ENCODE measurements around the gene CROCC. TPM values are rescaled to one million over a fixed set of nuclear protein-coding genes. Genes with fewer than 3 reads are reported as not detected.
"Not testable (repeated sequence)": the region's sequence is repeated elsewhere in the genome, so short reads cannot be mapped to it uniquely, and the experiment has no call there.

CROCC gene
- total and polyA plus RNA-seq, 2 experiments from 2014 or later = 15.1 to 106 TPM

DNA sequence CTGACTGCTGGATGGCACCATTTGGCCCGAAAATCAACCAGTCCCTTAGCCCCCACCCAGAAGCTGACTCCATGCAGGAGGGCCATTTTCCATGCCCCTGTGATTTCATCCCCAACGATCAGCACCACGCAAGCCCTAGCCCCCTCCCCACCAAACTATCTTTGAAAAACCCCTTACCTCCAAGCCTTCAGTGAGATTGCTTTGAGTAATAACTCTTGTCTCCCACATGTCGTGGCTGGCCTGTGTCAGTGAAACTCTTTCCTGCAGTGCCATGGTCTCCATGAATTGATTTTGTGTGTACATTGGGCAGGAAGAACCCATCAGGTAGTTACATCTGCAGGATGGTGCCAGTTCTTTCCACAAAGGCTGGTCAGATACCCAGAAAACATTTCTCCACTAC, 27.9 kb upstream of the CROCC start:
- H4K20me1 ChIP-seq (replicated peaks; ENCODE audit: insufficient read depth); H3K27ac ChIP-seq (ENCODE audit: low read depth); H3K36me3 Mint-ChIP-seq (ENCODE audit: low read depth); H2AFZ ChIP-seq; H3K9me3 Mint-ChIP-seq; ATAC-seq; H3K27ac Mint-ChIP-seq; DNase-seq (ENCODE audit: low spot score); H3K36me3 ChIP-seq (ENCODE audit: insufficient read depth); H3K9me2 ChIP-seq (ENCODE audit: insufficient read depth); H3K4me3 Mint-ChIP-seq; H3K4me3 ChIP-seq; H3K79me2 ChIP-seq (replicated peaks; ENCODE audit: insufficient read depth); H3K27me3 ChIP-seq (ENCODE audit: insufficient read depth); H3K4me2 ChIP-seq: not testable (repeated sequence)
- Mint-ChIP-seq H3K4me1 (peaks cover 23% of the 10 kb centered on the region), H3K27me3 (ENCODE audit: insufficient read depth, low read depth, poor library complexity) (peaks cover 22% of the 10 kb centered on the region)
- peaks cover 10% of the 10 kb centered on the region for H3K4me1 ChIP-seq (ENCODE audit: insufficient read depth)
- peaks cover 29% of the 10 kb centered on the region for H3F3A ChIP-seq (replicated peaks; ENCODE audit: low read depth)

DNA sequence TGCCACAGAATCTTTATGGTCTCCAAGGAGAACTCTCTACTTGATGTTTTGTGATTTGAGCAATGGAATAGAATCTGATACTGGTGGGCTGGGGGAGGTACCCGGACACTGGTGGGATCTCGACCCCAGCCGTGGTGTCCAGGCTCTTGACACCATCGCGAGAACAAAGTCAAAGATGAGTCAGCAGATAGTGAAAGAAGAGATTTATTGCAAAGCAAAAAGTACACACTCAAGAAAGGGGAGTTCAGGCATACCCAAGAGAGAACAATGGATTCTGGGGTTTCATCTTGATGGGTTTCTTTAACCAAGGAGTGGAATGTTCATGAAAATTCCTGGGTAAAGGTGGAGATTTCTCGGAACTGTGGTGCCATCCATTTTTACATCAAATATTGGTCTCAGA, 27.4 kb upstream of the CROCC start:
- H2AFZ ChIP-seq; H3K9me2 ChIP-seq (ENCODE audit: insufficient read depth); H3K36me3 Mint-ChIP-seq (ENCODE audit: low read depth); H3K79me2 ChIP-seq (replicated peaks; ENCODE audit: insufficient read depth); H3K27ac ChIP-seq (ENCODE audit: low read depth); DNase-seq (ENCODE audit: low spot score); H3K36me3 ChIP-seq (ENCODE audit: insufficient read depth); H4K20me1 ChIP-seq (replicated peaks; ENCODE audit: insufficient read depth); ATAC-seq; H3K27ac Mint-ChIP-seq; H3K4me2 ChIP-seq; H3K4me3 ChIP-seq; H3K27me3 ChIP-seq (ENCODE audit: insufficient read depth); H3K9me3 Mint-ChIP-seq: not testable (repeated sequence)
- Mint-ChIP-seq H3K4me1 (peaks cover 23% of the 10 kb centered on the region), H3K27me3 (ENCODE audit: insufficient read depth, low read depth, poor library complexity) (peaks cover 18% of the 10 kb centered on the region), H3K4me3 (peak overlapping the region; percentile 71; the same call in 1 of the 3 replicates)
- H3F3A ChIP-seq (replicated peaks; ENCODE audit: low read depth) = peaks cover 25% of the 10 kb centered on the region
- peaks cover 10% of the 10 kb centered on the region for H3K4me1 ChIP-seq (ENCODE audit: insufficient read depth)

DNA sequence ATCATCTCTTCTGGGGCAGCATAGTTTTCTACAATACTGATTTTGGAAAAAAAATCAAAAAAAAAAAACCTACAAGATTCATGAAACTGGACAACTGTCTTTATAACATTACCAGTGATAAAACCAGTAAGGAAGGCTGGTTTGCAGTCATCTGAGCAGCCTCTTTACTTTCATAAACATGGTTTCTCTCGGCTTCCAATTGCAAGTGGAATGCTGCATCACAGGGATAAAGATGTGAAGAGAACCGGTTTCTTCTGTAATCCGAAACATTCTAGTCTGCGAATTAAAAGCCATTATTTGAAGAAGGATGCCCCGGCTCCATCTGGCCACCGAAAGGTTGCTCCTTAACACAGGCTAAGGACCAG, 26.5 kb upstream of the CROCC start:
- H3K4me1 ChIP-seq (ENCODE audit: insufficient read depth); H3K27me3 ChIP-seq (ENCODE audit: insufficient read depth); H3K79me2 ChIP-seq (replicated peaks; ENCODE audit: insufficient read depth); H4K20me1 ChIP-seq (replicated peaks; ENCODE audit: insufficient read depth); ATAC-seq; H3K9me3 Mint-ChIP-seq; H3K36me3 ChIP-seq (ENCODE audit: insufficient read depth); DNase-seq (ENCODE audit: low spot score); H3K9me2 ChIP-seq (ENCODE audit: insufficient read depth); H2AFZ ChIP-seq; H3K36me3 Mint-ChIP-seq (ENCODE audit: low read depth): not testable (repeated sequence)
- H3K4me1 Mint-ChIP-seq = peaks cover 16% of the 10 kb centered on the region
- Histone ChIP-seq H3K4me2 (peak overlapping the region; percentile 75), H3K4me3 (peak overlapping the region; percentile 50), H3F3A (replicated peaks; ENCODE audit: low read depth) (peaks cover 19% of the 10 kb centered on the region), H3K27ac (ENCODE audit: low read depth) (0 out of 2 replicates have a peak overlapping the region, but pooled peaks have one; percentile 72)
- H3K27me3 Mint-ChIP-seq (ENCODE audit: insufficient read depth, low read depth, poor library complexity) = peaks cover 11% of the 10 kb centered on the region
- peak overlapping the region; percentile 71 for H3K4me3 Mint-ChIP-seq
- H3K27ac Mint-ChIP-seq = peak overlapping the region; percentile 100

DNA sequence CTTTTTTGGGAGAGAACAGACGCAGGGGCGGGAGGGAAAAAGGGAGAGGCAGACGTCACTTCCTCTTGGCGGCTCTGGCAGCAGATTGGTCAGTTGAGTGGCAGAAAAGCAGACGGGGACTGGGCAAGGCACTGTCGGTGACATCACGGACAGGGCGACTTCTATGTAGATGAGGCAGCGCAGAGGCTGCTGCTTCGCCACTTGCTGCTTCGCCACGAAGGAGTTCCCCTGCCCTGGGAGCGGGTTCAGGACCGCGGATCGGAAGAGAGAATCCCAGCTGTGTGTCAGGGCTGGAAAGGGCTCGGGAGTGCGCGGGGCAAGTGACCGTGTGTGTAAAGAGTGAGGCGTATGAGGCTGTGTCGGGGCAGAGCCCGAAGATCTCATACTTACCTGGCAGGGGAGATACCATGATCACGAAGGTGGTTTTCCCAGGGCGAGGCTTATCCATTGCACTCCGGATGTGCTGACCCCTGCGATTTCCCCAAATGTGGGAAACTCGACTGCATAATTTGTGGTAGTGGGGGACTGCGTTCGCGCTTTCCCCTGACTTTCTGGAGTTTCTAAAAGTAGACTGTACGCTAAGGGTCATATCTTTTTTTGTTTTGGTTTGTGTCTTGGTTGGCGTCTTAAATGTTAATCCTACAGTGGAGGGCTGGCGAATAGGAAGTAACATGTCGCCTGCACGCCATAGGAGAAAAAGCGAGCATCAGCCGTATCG, 26.0 kb upstream of the CROCC start, which contains the start of gene RNU1-2:
Gene RNU1-2, plus strand, starts transcription at position 383 of the 718 bp plus-strand sequence.
- H3K36me3 Mint-ChIP-seq (ENCODE audit: low read depth); H3K9me2 ChIP-seq (ENCODE audit: insufficient read depth); H3K9me3 Mint-ChIP-seq; H3K27me3 Mint-ChIP-seq (ENCODE audit: insufficient read depth, low read depth, poor library complexity); H3K4me1 ChIP-seq (ENCODE audit: insufficient read depth); H4K20me1 ChIP-seq (replicated peaks; ENCODE audit: insufficient read depth); H3K27me3 ChIP-seq (ENCODE audit: insufficient read depth); H3K79me2 ChIP-seq (replicated peaks; ENCODE audit: insufficient read depth); H3K36me3 ChIP-seq (ENCODE audit: insufficient read depth): not testable (repeated sequence)
- H3F3A ChIP-seq (replicated peaks; ENCODE audit: low read depth) = peaks cover 15% of the 10 kb centered on the region
- peak within 1 kb of the TSS; percentile 95 for H3K27ac ChIP-seq (ENCODE audit: low read depth)
- H3K4me1 Mint-ChIP-seq = peaks cover 17% of the 10 kb centered on the region
- peak; percentile 97 for TF ChIP-seq POLR2AphosphoS5 (IDR thresholded peaks at IDR 0.05; ENCODE audit: low read depth)
- TF ChIP-seq, protein P1, sequence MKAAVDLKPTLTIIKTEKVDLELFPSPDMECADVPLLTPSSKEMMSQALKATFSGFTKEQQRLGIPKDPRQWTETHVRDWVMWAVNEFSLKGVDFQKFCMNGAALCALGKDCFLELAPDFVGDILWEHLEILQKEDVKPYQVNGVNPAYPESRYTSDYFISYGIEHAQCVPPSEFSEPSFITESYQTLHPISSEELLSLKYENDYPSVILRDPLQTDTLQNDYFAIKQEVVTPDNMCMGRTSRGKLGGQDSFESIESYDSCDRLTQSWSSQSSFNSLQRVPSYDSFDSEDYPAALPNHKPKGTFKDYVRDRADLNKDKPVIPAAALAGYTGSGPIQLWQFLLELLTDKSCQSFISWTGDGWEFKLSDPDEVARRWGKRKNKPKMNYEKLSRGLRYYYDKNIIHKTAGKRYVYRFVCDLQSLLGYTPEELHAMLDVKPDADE (IDR thresholded peaks at IDR 0.05) = peak; percentile 68
- peak; percentile 100 for ATAC-seq
- H2AFZ ChIP-seq = peak within 1 kb of the TSS; percentile 32; the same call in 1 of the 2 replicates
- H3K4me3 ChIP-seq = peak within 1 kb of the TSS; percentile 53
- peak within 1 kb of the TSS; percentile 81 for H3K4me2 ChIP-seq
- H3K4me3 Mint-ChIP-seq = peak within 1 kb of the TSS; percentile 71
- H3K27ac Mint-ChIP-seq = peak within 1 kb of the TSS; percentile 100
- peak; percentile 95 for DNase-seq (ENCODE audit: low spot score)
